HG03520 (cell line): ENCODE data around the gene CTNNBL1.

ENCODE experiments used
- ATAC-seq: cut with Tn5 transposase; IDR thresholded peaks from one replicate; pipeline ENCODE4 v1.9.1; 2021; ENCODE audit warnings: mild to moderate bottlenecking, moderate library complexity; ENCODE audit not compliant: unreplicated experiment

Gene CTNNBL1

GRCh38 chr20:37875460-37876175, 181.8 kb downstream of the CTNNBL1 start:
- ATAC-seq, result no peak

- no peak for ATAC-seq
Observed at GRCh38 chr20:37876863-37877262, 183.0 kb downstream of the CTNNBL1 start.

- ATAC-seq, result no peak
Observed at GRCh38 chr20:37877832-37878772, 184.3 kb downstream of the CTNNBL1 start.

GRCh38 chr20:37878835-37879599, 185.2 kb downstream of the CTNNBL1 start:
- no peak for ATAC-seq

DNA sequence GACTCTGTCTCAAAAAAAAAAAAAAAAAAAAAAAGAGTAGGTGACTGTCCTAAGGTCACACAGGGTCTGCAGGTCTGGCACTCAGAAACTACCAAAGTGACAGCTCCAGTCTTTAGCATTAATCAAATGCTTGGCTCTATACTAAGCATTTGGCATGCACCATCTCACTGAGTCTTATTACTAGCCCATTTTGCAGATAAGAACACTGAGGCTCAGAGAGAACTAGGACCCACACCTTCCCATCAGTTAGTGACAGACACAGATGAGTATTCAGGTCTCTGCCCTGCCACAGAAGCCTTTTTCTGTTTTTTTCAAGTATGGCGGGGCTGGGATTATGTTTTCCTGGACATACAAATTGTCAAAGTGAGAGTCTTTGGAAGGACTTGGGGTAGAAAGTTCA, 186.0 kb downstream of the CTNNBL1 start:
- ATAC-seq, result no peak

GRCh38 chr20:37880726-37881591, 187.1 kb downstream of the CTNNBL1 start:
- no peak for ATAC-seq

DNA sequence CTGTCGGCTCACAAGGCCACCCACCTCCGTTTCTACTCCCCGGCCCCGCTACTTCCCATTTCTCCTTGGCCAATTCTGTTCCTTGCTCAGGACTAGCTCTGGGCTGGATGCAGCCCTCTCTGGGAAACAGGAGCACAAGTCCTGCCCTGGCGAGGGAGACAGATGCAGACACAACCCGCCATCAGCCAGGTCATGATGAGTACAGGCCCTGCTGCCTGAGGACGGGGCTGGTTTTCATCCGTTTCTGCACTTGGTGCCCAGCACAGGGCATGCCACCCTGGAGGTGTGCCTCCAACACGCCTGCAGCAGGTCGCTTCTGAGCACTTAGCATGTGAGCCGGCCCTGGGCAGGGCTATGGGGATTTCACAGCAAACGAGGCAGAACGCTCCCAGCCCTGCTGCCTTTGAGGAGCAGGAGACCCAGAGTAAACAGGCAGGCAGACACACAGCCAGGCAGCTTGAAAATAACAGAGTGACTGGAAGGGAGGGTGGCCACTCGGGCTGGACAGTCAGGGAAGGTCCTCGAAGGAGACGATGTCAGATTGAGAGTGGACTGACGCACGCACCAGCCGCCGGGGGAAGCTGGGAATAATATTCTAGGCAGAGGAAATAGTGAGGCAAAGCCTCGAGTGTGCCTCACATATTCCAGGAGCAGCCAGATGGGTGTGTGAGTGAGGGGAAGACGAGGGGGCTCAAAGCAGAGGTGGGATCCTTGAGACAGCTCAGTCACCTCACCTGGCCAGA, 187.9 kb downstream of the CTNNBL1 start:
- no peak for ATAC-seq

- ATAC-seq, result no peak
Observed at GRCh38 chr20:37882961-37883712, 189.3 kb downstream of the CTNNBL1 start.

GRCh38 chr20:37885042-37885441, 191.2 kb downstream of the CTNNBL1 start:
- no peak for ATAC-seq

GRCh38 chr20:37885593-37886503, 192.0 kb downstream of the CTNNBL1 start:
- ATAC-seq, result no peak

DNA sequence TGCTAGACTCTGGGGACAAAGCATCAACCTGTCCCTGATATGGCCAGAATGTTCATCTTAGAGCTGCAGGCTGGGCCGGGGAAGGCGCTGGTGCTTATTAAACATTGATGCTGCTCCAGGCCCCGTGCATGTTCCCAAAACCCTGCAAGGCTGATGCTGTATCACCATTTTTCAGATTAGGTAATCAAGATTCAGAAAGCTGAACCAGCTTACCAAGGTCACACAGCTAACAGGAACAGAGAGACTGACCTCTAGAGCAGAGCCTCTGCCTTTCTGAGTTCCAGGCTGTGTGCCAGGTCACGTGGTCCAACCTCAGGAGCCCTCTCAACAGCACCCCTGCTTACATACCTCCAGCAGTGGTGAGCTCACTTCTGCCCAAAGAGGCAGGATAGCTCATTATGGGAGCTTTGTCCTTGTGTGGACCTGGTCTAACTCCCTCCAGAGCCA, 193.0 kb downstream of the CTNNBL1 start:
- no peak for ATAC-seq

DNA sequence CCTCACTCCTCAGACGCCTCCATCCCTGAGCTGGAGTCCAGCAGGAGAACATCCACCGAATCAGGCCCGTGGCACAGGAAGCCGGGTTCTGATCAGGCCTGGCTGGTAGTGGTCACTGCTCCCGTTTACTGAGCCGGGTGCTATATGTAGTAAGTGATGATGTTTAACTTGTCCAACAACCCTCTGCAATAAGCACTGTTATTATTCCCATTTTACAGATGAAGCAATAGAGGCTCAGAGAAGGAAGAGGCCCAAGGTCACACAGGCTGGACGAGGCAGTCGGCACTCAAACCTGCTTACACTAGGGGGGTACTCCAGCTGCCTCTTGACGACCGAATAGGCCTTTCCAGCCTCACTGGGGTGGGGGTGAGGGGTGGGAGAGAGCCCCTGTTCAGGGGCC, 194.8 kb downstream of the CTNNBL1 start:
- ATAC-seq, result no peak

GRCh38 chr20:37890108-37890507, 196.3 kb downstream of the CTNNBL1 start:
- no peak for ATAC-seq

- ATAC-seq, result no peak
Observed at GRCh38 chr20:37890643-37891042, 196.8 kb downstream of the CTNNBL1 start.

DNA sequence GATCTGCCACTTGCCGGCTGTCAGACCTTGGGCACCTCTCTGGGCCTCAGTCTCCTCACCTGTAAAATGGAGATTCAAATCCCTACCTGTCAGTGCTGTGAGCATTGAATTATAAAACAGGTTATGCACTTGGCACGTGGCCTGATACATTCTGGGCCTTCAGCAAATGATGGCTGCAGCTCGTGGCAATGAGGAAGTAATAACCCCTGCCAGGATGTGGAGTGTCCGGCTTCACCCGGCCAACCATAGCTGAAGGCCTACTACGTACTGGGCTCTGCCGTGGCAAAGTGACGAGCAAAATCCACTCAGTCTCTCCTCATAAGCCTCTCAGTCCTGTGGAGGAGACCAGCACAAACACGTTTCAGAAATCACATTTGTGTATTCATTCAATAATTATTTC, 198.2 kb downstream of the CTNNBL1 start:
- ATAC-seq, result no peak

DNA sequence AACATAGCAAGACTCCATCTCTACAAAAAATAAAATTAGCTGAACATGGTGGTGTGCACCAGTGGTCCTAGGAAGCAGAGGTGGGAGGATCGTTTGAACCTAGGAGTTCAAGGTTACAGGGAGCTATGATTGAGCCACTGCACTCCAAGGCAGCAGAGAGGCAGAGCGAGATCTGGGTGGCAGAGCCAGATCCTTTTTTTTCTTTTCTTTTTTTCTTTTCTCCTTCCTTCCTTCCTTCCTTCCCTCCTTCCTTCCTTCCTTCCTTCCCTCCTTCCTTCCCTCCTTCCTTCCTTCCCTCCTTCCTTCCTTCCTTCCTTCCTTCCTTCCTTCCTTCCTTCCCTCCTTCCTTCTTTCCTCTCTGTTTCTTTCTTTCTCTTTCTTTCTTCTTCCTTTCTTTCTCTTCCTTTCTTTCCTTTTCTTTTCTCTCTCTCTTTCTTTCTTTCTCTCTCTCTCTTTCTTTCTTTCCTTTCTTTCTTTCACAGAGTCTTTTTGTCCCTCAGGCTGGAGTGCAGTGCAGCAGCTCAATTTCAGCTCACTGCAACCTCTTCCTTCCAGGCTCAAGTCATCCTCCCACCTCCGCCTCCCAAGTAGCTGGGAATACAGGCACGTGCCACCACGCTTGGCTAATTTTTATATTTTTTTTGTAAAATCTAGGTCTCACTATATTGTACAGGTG, 199.9 kb downstream of the CTNNBL1 start:
- ATAC-seq, result no peak

GRCh38 chr20:37894454-37894853, 200.6 kb downstream of the CTNNBL1 start:
- ATAC-seq, result no peak
